DMS79 treated with DMSO at 0.1 percent for 48 hours (cell line): Measurements from ENCODE around the gene ADGRG3.
"Not testable (repeated sequence)": the region's sequence is repeated elsewhere in the genome, so short reads cannot be mapped to it uniquely, and the experiment has no call there.

Experiments used
- DNase-seq: peaks from one replicate; lab custom pipeline; 2025; lab: John Stamatoyannopoulos, UW

The ADGRG3 gene

GRCh38 chr16:57663917-57664661, 4.0 kb upstream of the ADGRG3 start:
- DNase-seq = no peak

DNA sequence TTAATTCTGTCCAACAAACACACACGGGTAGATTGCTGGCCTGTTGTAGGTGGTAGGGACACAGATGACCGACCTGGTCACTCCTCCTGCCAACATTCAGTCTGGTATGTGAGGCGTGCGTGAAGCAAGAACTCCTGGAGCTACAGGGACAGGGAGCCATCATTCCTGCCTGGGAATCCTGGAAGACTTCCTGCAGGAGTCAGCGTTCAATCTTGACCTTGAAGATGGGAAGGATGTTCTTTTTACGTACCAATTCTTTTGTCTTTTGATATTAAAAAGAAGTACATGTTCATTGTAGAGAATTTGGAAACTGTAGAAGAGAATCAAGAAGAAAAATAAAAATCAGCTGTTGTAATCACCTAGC, 3.5 kb upstream of the ADGRG3 start:
- no peak for DNase-seq

DNA sequence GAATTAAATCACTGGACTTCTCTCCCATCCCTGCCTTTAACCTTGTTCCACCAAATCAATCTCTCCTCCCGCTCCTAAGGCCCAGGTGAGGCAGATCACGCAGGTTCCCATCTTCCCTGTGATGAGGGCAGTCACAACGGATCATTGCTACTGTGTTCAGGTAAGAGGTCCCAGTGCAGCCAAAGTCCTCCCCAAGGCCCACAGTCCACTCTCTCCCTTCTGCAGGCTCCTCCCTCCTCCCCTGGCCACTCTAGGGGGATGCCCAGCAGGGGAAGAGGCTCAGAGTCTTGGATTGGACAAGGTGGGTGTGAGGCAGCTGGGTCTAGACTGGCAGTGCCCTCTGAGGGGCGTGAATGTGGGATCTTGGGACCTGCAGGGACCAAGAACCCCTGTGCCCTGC, 2.6 kb upstream of the ADGRG3 start:
- no peak for DNase-seq

GRCh38 chr16:57666353-57667047, 1.6 kb upstream of the ADGRG3 start:
- no peak for DNase-seq

- DNase-seq = no peak
Observed at GRCh38 chr16:57667048-57667525, 1.0 kb upstream of the ADGRG3 start.

- DNase-seq = no peak
Observed at GRCh38 chr16:57667526-57668262, 412 bp upstream of the ADGRG3 start.

- no peak for DNase-seq
Observed at GRCh38 chr16:57668630-57669475, 747 bp downstream of the ADGRG3 start.

- no peak for DNase-seq
Observed at GRCh38 chr16:57669476-57670162, 1.5 kb downstream of the ADGRG3 start.

GRCh38 chr16:57670196-57670595, 2.1 kb downstream of the ADGRG3 start:
- no peak for DNase-seq

DNA sequence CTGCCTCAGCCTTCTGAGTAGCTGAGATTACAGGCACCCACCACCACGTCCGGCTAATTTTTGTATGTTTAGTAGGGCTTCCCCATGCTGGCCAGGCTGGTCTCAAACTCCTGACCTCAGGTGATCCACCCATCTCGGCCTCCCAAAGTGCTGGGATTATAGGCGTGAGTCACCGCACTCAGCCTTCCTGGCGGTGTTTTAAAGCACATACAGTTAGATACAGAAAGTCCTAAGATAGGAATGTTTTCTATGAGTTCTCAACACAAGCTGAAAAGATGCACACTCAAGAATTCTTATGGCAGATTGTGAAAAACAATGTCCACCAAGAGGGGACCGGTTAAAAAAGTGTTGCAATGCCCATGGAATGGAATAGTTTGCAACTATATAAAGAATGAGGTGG, 3.3 kb downstream of the ADGRG3 start:
- DNase-seq = not testable (repeated sequence)

DNA sequence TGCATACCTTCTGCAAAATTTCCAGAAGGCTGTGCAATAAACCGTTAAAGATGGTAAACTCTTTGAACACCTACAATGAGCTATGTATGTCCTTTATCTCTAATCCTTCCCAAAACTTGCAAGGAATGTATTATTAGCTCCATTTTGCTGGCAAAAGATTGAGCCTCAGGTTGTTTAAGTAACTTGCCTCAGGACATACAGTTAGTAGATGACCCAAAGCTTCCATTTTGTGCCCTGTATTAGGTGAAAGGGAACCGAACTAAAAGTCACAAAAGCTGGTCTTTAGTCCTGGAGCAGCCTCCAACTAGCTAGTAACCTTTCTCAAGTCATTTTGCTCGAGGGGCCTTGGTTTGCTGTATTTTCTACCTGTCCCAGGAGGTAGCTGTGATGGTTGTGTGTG, 4.3 kb downstream of the ADGRG3 start:
- no peak for DNase-seq

- no peak for DNase-seq
Observed at GRCh38 chr16:57672824-57673223, 4.7 kb downstream of the ADGRG3 start.

DNA sequence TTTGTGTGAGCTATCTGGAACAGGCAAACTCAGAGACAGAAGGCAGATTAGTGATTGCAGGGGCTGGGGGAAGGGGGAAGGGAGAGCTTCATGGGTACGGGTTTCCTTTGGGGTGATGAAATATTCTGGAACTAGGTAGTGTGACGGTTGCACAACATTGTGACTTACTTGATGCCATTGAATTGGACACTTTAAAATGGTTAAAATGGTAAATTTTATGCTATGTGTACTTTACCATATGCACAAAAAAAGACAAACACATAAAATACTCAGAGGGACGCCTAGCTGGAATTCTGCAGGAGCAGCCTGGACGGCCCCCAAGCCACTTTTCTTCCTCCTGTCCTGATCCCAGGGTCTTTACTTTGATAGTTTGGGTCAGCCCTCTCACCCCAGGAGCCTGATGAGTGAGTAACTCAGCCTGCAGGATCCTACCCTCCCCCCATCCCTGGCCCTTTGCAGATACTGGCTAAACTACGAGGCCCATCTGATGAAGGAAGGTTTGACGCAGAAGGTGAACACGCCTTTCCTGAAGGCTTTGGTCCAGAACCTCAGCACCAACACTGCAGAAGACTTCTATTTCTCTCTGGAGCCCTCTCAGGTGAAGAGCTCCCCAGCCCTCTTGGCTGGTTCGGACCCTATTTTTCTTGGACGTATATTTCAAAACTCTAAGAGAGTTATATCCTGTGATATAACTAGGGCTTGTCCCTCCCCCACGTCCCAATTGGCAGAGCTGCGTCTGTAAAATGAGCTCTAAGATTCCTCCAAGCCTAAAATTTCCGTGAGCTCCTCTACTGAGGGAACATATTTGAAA, 7.8 kb downstream of the ADGRG3 start:
- DNase-seq = no peak

DNA sequence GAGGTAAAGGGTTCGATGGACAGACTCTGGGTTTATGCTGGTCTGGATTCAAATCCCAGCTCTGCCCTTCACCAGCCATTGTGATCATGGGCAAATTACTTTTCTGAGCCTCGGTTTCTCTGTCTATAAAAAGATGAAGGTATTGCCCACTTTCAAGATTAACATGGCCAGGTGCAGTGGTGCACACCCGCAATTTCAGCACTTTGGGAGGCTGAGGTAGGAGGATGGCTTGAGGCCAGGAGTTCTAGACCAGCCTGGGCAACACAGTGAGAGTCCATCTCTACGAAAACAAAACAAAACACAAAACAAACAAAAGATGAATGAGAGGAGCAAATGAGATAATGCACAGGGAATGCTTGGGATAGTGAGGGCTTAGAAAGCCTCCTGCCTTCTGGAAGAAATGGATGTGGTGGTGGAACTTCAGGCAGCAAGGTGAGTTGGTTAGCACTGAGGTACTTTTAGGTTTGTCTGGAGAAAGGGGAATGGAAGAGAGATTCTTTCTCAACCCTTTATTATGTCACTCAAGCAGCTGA, 8.5 kb downstream of the ADGRG3 start:
- DNase-seq = no peak

DNA sequence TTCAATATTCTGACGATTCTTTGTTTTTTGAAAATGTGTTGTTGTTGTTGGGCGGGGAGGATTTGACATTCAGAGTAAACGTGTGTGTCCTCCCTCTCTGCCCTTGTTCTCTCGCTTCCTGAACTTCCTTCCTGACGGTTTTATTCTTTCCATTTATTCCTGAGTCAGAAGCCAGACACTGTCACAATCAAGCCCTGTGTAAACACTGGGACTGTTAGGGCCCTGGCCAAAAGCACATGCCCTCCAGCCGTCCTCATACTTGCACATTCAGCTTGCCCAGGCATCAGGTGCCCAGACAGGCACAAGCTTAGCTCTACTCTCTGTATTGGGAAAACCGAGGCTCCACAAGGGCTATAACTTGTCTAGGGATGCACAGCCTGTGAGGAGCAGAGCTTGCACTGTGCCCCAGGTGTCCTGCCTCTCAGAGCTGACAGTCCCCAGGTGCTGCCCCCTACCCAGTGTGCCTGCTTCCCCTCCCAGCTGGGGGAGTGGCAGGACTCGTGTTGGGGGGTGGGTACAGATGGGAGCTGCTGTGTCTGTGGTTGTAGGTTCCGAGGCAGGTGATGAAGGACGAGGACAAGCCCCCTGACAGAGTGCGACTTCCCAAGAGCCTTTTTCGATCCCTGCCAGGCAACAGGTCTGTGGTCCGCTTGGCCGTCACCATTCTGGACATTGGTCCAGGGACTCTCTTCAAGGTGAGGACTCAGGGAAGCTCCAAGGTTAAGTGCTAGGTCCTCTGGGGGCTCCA, 9.7 kb downstream of the ADGRG3 start:
- DNase-seq = no peak

GRCh38 chr16:57679016-57679415, 10.9 kb downstream of the ADGRG3 start:
- DNase-seq = no peak

DNA sequence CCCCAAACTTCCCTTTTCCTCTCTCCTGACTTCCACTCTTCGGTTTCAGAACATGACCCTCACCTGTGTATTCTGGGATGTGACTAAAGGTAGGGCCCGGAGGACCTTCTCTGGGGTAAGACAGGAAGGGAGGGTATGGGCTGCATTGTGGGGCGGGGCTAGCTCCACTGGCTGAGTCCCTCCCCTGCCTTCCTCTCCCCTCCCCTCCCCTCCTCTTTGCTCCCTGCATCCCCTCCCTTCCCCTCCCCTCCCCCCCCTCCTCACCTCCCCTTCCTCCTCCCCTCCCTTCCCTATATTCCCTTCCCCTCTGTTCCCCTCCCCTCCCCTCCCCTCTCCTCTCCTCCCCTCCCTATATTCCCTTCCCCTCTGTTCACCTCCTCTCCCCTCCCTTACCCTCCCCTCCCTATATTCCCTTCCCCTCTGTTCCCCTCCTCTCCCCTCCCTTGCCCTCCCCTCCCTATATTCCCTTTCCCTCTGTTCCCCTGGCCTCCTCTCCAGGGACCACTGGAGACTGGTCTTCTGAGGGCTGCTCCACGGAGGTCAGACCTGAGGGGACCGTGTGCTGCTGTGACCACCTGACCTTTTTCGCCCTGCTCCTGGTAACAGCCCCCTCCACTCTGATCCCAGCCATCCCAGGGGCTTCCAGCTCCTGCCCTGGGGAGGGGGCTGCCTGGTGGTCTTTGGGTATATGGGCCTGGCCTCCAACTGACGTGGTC, 11.8 kb downstream of the ADGRG3 start:
- DNase-seq = no peak

DNA sequence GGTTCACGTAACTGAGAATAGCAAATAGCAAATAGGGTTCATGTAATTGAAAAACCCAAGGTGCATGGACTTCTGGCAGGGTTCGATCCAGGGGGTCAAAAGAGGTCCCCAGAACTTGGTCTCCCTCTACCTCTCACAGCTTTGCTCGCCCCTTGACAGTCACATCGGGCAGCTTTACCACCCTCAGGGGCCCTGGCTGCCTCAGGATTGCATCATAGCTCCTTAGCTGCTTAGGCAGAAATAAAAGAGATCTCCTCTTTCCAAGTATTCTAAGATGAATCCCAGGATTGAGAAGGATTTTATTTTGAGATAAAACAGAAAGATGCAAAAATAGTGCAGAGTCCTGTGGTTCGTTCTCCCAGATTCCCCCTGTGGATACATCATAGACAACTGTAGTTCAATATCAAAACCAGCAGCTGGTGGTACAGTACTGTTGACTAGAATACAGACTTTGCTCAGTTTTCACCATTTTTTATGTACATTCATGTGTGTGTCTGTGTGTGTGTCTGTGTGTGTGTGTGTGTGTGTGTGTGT, 12.8 kb downstream of the ADGRG3 start:
- no peak for DNase-seq
